GM18520 (cell line): ENCODE results near the gene PRSS16.

Experiments
- ATAC-seq: cut with Tn5 transposase; IDR thresholded peaks from one replicate; pipeline ENCODE4 v1.9.1; 2021; ENCODE audit not compliant: unreplicated experiment

PRSS16 gene

GRCh38 chr6:27281569-27281968, 34.1 kb downstream of the PRSS16 start:
- no peak for ATAC-seq

DNA sequence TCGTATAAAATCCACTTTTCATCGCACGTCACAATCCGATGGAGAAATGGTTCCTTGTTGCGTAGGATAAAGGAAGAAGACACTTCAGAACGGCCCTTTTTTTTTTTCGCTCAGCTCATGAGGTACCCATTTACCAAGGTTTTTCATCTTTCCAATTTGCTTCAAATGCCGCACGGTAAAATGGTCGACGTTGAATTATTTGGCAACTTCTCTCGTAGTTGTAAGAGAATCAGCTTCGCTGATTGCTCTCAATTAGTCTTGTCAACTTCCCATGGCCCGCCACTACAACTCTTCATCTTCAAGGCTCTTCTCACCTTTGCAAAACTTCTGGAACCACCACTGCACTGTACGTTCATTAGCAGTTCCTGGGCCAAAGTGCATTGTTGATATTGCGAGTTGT, 35.8 kb downstream of the PRSS16 start:
- no peak for ATAC-seq

DNA sequence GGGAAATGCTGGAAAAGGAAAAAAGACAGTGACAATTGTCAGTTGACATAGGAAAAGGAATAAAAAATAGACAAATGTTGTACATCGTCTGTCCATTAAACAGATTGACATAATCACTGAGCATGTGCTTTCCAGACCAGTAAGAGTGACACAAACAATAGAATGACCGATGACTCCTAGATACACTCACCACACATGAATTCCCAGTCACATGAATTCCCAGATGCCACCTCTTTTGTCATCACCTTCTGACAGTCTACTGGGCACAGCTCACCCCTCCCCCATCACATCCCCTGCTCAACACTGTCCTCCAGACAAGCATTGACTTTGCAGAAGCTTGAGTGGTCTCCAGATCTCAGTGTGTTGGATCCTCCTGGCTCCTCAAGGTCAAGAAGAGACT, 38.6 kb downstream of the PRSS16 start:
- no peak for ATAC-seq

DNA sequence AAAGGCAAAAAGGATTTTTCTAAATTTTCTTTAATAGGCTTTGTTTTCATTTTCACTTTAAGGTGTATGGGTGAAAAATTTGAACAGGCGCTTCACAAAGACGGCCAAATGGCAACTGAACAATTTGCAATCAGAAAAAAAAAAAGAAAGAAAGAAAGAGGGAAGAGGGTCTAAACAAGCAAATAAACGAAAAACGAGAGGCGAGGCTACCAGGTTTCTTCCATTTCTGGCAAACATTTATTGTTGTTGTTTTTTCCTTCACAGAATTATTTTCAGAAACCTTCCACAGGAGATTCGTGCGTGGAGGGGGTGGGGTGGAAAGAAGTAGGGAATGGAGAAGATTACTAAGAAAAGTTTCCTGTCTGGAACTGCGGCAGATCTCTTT, 40.2 kb downstream of the PRSS16 start:
- no peak for ATAC-seq

GRCh38 chr6:27288136-27289044, 40.9 kb downstream of the PRSS16 start:
- no peak for ATAC-seq

- ATAC-seq, result no peak
These were observed 42.8 kb downstream of the PRSS16 start for GRCh38 chr6:27290065-27290849.

- ATAC-seq, result no peak
These were observed 43.3 kb downstream of the PRSS16 start for GRCh38 chr6:27290850-27291208.

- no peak for ATAC-seq
These were observed 46.1 kb downstream of the PRSS16 start for GRCh38 chr6:27293436-27294098.

- no peak for ATAC-seq
These were observed 46.9 kb downstream of the PRSS16 start for GRCh38 chr6:27294409-27294808.

DNA sequence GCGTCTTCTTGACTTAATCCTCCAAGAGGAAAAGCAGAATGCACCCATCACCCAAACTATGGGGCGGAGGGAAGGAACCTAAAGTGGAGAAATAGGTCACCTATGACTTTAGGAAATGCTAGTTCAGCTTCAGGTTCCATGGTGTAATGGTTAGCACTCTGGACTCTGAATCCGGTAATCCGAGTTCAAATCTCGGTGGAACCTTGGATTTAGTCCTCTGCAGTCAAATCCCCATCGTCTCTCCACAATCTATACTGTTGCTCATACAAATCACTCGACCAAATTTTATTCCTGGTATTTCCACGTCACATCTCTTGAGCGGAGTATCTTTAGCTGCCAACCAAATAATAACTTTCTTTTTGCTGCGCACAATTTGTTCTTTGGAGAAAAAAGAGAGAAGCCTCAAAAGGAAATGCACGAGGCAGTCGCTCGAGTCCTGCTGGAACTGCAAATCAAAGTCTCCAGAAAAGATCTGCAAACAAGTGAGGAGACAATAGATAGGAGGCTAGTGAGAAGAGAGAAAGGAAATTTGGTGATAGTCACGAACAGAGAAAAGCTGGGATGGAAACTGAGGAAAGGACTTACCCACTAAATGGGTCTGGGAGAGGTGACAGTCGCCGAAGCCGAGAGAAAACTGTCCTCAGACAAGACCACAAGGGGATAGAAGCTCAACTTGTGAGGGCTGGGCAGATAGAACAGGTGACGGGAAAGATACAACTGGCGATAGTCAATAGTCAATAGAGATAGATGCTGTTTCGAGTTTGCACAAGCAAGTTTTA, 48.0 kb downstream of the PRSS16 start:
- no peak for ATAC-seq

GRCh38 chr6:27296106-27296783, 48.7 kb downstream of the PRSS16 start:
- no peak for ATAC-seq

DNA sequence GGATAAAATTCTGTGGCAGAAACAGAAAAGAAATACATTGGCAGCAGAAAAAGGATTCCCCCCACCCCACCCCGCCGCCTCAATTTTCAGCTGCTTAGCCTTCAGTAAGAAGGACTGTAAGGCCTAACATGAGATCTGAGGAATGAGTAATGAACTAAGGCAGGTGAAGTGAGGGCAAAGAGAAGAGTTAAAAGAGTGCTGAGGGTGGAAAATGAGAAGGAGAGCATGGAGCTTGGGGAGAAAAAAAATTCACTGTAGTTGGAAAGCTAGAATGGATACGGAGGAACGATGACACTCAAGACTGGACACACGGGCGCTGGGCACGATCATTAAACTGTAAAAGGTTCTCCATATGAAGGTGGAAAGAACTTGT, 50.0 kb downstream of the PRSS16 start:
- ATAC-seq, result no peak

DNA sequence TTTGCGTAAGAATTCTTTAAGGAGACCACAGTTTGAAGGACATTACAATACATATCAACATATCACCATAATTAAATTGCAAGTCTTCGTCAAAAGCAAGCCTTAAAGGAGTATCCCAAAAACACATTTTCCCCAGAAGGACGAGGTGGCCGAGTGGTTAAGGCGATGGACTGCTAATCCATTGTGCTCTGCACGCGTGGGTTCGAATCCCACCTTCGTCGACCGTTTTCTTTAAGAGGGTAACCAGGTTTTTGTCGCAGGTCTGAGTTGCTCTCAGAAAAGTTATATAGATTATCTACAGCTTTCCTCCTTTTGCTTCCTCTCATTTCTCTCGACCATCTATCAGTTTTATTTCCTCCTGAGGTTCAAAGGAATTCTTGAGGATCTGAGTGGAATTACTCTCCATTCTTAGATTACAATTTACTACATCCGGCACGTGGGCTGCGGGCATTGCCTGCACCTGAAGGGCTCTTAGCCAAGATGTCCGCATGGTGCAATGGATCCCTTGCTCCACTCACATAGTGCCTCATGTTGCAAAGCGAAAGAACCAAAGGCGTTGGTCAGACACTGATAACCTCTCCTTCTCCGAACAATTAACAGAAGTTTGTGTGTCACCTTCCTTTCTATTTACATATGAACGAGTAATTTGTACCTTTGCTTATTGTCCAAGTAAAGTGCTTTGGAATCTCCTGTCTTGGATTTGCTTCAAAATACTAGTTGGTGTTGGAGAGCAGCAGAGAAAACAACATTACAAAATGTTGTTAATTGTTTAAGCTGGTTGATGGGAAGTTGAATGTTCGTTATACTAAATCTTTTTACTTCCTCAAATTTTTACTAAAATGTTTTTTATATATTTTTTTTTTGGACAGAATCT, 50.6 kb downstream of the PRSS16 start:
- ATAC-seq, result no peak

GRCh38 chr6:27303613-27304272, 56.2 kb downstream of the PRSS16 start:
- no peak for ATAC-seq
